ENCODE measurements around the gene DAAM1. TPM values are rescaled to one million over a fixed set of nuclear protein-coding genes. Genes with fewer than 3 reads are reported as not detected.
A peak's percentile ranks its signal among the peaks of the same experiment; 100 is the strongest.

Gene DAAM1
- 75.2 TPM for total RNA-seq

DNA sequence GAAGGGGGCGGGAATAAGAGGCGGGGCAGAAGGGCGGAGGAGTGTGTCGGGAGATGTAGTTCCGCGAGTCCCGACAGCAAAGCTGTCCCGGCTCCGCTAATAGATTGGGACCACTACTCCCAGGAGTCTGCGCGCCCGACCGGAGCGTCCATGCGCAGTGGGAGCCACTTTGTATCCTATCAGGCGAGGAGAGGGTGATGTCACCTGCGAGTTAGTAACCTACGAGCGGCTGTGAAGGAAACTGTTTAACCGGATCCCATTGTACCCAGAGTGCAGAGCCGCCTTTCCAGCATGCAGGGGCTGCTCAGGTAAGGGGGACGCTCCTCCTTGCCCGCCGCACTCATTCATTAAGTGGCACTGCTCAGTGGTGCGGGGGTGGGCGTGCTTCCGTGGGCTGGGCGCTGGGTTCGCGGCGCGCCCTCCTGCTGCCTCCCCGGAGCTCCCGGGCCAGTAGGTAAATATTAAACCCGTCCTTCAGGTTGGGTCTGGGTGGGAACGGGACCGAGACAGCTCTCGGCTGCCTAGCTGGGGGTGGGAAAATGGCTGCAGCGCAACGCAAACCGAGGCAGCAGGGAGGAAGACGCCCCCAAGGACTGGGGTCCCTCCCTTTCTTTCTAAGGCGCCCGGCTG is at the start of gene DAAM1:
DAAM1 (plus strand) TSS at position 207 of the 630 bp plus-strand sequence. CDS start 74,811 bp downstream, outside the sequence.
- peak; percentile 99 for DNase-seq

DNA sequence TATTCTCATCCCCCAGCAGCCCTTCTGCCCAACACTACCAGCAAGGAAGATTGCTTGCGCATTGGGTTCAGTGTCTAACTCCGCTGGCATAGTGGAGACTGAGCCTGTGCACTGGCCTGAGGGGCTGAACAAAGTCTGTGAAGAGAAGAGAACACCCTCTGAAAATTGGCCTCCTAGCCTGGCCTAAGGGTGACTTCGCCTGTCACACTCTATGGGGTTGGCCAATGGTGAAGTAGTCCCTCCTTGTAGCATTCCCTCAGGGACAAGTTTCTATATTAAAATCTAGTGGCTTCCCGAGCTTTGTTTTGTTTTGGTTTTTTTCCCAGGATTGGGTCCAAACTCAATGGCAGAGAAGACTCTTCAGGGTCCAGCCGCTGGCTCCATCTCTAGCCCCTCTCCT is 49.1 kb upstream of the DAAM1 start:
- no peak for DNase-seq

GRCh38 chr14:59140106-59140843 is 48.2 kb upstream of the DAAM1 start:
- DNase-seq: no peak

DNA sequence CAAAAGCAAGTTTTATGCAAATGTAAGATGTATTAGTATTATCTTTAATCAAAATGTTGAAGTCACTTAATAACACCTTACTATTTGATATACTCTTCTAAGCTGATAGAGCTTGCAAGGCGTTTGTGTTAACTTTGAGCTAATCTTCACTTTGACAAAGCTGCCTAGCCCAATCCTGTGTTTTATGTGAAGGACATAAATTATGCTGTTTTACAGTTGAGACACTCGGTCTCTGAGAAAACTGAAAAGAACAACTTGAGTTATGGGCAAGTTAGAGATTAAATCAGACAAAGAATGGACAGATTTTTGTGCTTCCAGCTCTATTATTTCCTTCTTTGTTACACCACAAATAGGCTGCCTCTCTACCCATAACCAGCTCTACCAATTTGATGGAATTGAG is 42.0 kb upstream of the DAAM1 start:
- DNase-seq: no peak

DNA sequence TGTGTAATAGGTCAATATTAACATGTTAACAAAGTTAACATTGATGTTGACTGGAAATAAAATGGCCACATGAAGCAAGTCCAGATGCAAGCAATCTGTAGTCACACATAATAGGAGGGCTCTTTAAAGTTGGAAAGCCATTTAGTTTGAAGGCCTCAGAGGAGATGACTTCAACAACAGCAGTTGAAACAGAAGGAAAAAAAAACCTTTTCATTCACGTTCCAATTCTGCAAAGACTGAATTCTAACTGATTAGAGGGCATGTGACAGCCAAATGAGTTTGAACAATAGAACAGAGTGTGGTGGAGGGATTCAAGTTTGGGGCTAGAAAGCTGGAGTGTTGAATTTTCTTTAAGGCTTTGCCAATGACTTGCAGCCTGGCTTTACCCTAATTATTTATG is 41.5 kb upstream of the DAAM1 start:
- DNase-seq: no peak

GRCh38 chr14:59148334-59148900 is 40.0 kb upstream of the DAAM1 start:
- no peak for DNase-seq

DNA sequence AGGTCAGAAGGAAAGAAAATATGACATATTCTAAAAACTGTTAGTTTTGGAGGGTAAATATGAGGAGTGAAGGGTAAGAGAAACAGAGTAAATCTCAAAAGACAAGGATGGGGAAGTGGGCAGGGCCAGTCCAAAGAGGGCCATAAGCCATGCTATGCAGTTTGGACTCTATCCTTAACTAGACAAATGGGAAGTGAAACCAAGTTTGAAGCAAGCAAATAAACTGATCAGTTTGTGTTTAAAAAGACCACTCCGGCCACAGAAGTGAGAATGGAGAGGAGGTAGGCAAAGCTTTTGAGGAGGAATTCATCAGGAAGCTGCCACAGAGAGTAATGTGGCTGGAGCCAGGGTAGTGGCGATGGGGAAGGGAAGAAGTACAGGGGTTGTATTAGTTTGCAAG is 37.5 kb upstream of the DAAM1 start:
- DNase-seq: no peak

- no peak for DNase-seq
These were observed 34.1 kb upstream of the DAAM1 start for GRCh38 chr14:59154373-59154772.

GRCh38 chr14:59155886-59156285 is 32.6 kb upstream of the DAAM1 start:
- DNase-seq: no peak

GRCh38 chr14:59159169-59159568 is 29.3 kb upstream of the DAAM1 start:
- DNase-seq: no peak

GRCh38 chr14:59160506-59160905 is 28.0 kb upstream of the DAAM1 start:
- no peak for DNase-seq

- DNase-seq: peak; percentile 20
These were observed 26.8 kb upstream of the DAAM1 start for GRCh38 chr14:59161561-59162175.

DNA sequence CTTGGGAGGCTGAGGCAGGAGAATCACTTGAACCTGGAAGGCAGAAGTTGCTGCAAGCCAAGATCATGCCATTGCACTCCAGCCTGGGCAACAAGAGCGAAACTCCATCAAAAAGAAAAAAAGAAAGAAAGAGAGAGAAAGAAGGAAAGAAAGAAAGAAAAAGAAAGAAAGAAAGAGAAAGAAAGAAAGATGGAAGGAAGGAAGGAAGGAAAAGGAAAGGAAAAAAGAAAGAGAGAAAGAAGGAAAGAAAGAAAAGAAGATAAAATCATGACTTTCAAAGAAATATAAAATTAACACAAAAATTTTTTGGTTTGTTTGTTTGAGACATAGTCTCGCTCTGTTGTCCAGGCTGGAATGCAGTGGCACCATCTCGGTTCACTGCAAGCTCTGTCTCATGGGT is 22.2 kb upstream of the DAAM1 start:
- DNase-seq: no peak

GRCh38 chr14:59175404-59175803 is 13.1 kb upstream of the DAAM1 start:
- no peak for DNase-seq

DNA sequence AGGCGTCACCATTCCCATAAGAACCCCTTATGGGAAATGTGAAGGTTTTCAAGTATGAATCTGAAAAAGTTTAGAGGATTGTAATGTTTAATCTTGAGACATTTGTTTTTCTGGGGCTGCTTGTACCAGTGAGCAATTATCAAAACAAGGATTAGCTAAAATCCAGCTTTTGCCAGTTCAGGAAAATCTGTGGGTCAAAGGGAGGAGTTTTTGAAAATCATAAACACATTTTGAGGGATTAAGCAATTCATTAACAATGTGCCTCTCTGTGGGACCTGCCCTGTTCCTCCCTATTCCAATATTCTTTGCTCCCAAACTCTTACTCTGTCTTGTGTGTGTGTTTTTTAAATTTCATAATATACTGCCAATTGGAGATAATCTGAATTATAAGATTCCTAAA is 11.7 kb upstream of the DAAM1 start:
- DNase-seq: no peak

- no peak for DNase-seq
These were observed 11.2 kb upstream of the DAAM1 start for GRCh38 chr14:59177262-59177661.

DNA sequence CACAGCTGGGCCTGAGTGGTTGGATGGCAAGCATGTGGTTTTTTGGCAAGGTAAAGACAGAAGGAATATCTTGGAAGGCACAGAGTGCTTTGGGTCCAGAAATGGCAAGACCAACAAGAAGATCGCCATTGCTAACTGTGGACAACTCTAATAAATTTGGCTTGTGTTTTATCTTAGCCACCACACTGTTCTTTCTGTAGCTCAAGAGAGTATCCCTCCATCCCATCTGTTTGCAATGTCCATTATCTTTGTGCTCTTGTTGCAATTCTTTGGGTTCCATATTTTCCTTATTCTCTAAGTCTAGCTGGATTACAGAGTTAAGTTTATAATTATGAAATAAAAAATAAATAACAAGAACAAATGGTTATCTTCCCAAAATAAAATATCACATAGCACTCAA is 6.7 kb upstream of the DAAM1 start:
- DNase-seq: no peak

- DNase-seq: no peak
These were observed 5.8 kb upstream of the DAAM1 start for GRCh38 chr14:59182641-59183040.

- no peak for DNase-seq
These were observed 5.3 kb upstream of the DAAM1 start for GRCh38 chr14:59183150-59183549.

DNA sequence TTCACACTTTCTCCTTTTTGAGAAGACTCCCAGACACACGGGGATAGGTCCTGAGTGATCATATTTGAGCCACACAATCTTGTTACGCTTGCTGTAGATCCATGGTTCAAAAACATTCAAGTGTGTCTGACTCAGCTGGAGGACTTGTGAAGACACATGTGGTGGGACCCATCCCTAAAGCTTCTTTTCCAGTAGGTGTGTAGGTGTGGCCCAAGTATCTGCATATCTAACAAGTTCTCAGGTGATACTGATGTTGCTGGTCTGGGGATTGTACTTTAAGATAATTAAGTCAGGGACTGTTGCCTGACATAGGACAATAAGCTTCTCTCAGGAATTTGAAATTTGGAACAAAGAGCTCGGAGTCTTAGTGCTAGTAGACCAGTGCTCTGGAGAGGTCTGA is 4.1 kb upstream of the DAAM1 start:
- no peak for DNase-seq

DNA sequence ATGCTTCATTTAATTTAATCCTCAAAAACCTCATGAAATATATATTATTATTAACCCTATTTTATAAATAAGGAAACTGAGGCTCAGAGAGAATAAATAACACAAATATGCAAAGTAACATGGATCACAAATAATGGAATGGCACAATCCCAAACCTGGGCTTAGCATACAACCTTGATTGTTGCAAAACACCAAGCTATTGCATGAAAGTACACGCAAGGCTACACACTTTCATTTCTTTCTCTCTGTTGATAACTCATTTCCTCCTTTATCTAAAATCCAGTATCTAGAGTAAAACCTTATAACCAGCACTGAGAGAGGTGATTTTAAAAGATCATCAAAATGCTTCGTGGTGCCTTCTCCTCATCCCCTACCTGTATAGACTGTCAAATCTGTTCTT is 2.8 kb upstream of the DAAM1 start:
- no peak for DNase-seq

GRCh38 chr14:59186306-59186705 is 2.2 kb upstream of the DAAM1 start:
- no peak for DNase-seq

DNA sequence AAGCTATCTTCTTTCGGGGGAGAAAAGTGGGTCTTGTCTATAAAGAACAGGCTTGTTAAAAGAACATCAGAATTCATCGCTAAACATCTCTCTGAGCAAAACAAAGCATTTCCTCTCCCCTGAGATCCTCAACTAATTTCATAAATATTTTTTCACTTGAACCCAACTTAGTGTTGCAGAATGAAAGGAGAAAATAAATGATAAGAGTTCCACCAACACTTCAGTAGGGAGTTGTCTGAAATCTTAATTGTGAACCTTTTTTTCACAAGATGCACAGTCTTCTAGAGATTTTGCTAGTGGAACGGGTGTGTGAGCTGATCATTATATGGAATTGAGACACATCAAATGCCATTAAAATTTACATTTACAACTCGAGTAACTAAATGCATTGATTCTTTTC is 1.3 kb upstream of the DAAM1 start:
- DNase-seq: no peak

All from skin of body (tissue), 2 donors.